Measurements from ENCODE around the gene HEYL. TPM values are rescaled to one million over a fixed set of nuclear protein-coding genes. Genes with fewer than 3 reads are reported as not detected.

The HEYL gene
- total and polyA plus RNA-seq, 8 donors, result 0.45 to 6.0 (median 3.4) TPM; not detected in 1

GRCh38 chr1:39662861-39663260, 23.4 kb upstream of the HEYL start:
- Histone ChIP-seq H3K4me3 (no peak overlapping the region), H3K36me3 (no peaks in the 10 kb centered on the region), H3K4me1 (peaks cover 0 to 8% (median 2%) of the 10 kb centered on the region in 4 donors), H3K27me3 (peaks cover 0 to 18% (median 0%) of the 10 kb centered on the region in 3 donors), H3K27ac (no peak overlapping the region), H3K9me3 (no peaks in the 10 kb centered on the region)
- TF ChIP-seq EP300 (IDR thresholded peaks at IDR 0.05) (no peak), POLR2A (IDR thresholded peaks at IDR 0.05) (no peak), POLR2AphosphoS5 (IDR thresholded peaks at IDR 0.05) (no peak), CTCF (IDR thresholded peaks at IDR 0.05) (no peak)
- WGBS, 5 donors, result 93 to 100% (median 97%) methylated on average over 1 of the region's 1 CpG
- DNase-seq, result no peak
- intact Hi-C loops (cut with DNase I; ENCODE audit: low total_unique reads), result no loop called here

- DNase-seq, result no peak
- TF ChIP-seq CTCF (IDR thresholded peaks at IDR 0.05) (no peak), POLR2A (IDR thresholded peaks at IDR 0.05) (no peak), EP300 (IDR thresholded peaks at IDR 0.05) (no peak), POLR2AphosphoS5 (IDR thresholded peaks at IDR 0.05) (no peak)
- Histone ChIP-seq H3K27ac (no peak overlapping the region), H3K4me1 (peaks cover 0 to 9% (median 3%) of the 10 kb centered on the region in 4 donors), H3K9me3 (no peaks in the 10 kb centered on the region), H3K4me3 (no peak overlapping the region), H3K36me3 (no peaks in the 10 kb centered on the region), H3K27me3 (peaks cover 0 to 9% (median 0%) of the 10 kb centered on the region in 3 donors)
- intact Hi-C loops (cut with DNase I; ENCODE audit: low total_unique reads), result no loop called here
- whole genome bisulfite sequencing, 5 donors, result 85 to 90% (median 87%) methylated on average over 5 of the region's 5 CpGs
These were observed 20.1 kb upstream of the HEYL start for GRCh38 chr1:39659538-39659937.

- intact Hi-C loops (cut with DNase I; ENCODE audit: low total_unique reads), result no loop called here
- Histone ChIP-seq H3K4me3 (no peak overlapping the region), H3K27me3 (peaks cover 0 to 14% (median 0%) of the 10 kb centered on the region in 3 donors), H3K4me1 (peaks cover 0 to 9% (median 3%) of the 10 kb centered on the region in 4 donors), H3K27ac (no peak overlapping the region), H3K9me3 (no peaks in the 10 kb centered on the region), H3K36me3 (no peaks in the 10 kb centered on the region)
- WGBS, 5 donors, result 87 to 95% (median 93%) methylated on average over 5 to 12 of the region's 12 CpGs
- TF ChIP-seq EP300 (IDR thresholded peaks at IDR 0.05) (no peak), POLR2A (IDR thresholded peaks at IDR 0.05) (no peak), POLR2AphosphoS5 (IDR thresholded peaks at IDR 0.05) (no peak), CTCF (IDR thresholded peaks at IDR 0.05) (no peak)
- DNase-seq, result no peak
These were observed 19.7 kb upstream of the HEYL start for GRCh38 chr1:39659110-39659509.

GRCh38 chr1:39657923-39658485, 18.6 kb upstream of the HEYL start:
- 20 to 27% (median 23%) methylated on average over 6 of the region's 6 CpGs for WGBS, 5 donors
- TF ChIP-seq CTCF (IDR thresholded peaks at IDR 0.05) (peak in 5 of 7 experiments; percentile 31 to 55 (median 46)), POLR2A (IDR thresholded peaks at IDR 0.05) (no peak), POLR2AphosphoS5 (IDR thresholded peaks at IDR 0.05) (no peak), EP300 (IDR thresholded peaks at IDR 0.05) (no peak)
- intact Hi-C loops (cut with DNase I; ENCODE audit: low total_unique reads), result no loop called here
- H3K9me3 ChIP-seq, result no peaks in the 10 kb centered on the region
- H3K4me3 ChIP-seq, result no peak overlapping the region
- peaks cover 0 to 18% (median 7%) of the 10 kb centered on the region in 4 donors for H3K4me1 ChIP-seq
- H3K27me3 ChIP-seq, result peaks cover 0 to 15% (median 0%) of the 10 kb centered on the region in 3 donors
- H3K36me3 ChIP-seq, result no peaks in the 10 kb centered on the region
- H3K27ac ChIP-seq, result no peak overlapping the region
- peak; percentile 69 to 87 for DNase-seq
